ENCODE results near the gene RAD52. TPM values are rescaled to one million over a fixed set of nuclear protein-coding genes. Genes with fewer than 3 reads are reported as not detected.

Gene RAD52
- polyA plus RNA-seq, 1 donor from 2014 or later, result 25.5 TPM

DNA sequence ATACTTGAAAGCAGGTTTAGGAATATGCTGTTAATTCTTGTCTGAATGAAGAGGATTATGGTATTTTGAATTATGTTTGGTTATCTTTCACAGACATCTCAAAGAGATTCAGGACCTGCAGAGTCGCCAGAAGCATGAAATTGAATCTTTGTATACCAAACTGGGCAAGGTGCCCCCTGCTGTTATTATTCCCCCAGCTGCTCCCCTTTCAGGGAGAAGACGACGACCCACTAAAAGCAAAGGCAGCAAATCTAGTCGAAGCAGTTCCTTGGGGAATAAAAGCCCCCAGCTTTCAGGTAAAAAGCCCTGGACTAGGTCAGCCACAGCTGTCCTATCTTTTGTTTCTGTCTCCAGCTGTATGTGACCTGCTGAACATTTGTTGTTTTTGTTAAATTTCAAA, 52.1 kb downstream of the RAD52 start:
- Histone ChIP-seq H3K9me3 (ENCODE audit: low read length) (no peaks in the 10 kb centered on the region), H2AFZ (ENCODE audit: low read depth, low read length) (no peak overlapping the region), H3K4me2 (ENCODE audit: low read length) (no peak overlapping the region), H3K79me2 (replicated peaks; ENCODE audit: insufficient read depth, low read length) (no peaks in the 10 kb centered on the region), H3K36me3 (ENCODE audit: insufficient read depth, low read length) (peaks cover 7% of the 10 kb centered on the region), H3K27ac (ENCODE audit: low read length) (no peak overlapping the region), H3K4me3 (ENCODE audit: low read length) (no peak overlapping the region), H3F3A (ENCODE audit: insufficient read depth, low read length, poor library complexity, severe bottlenecking) (no peaks in the 10 kb centered on the region), H3K9ac (ENCODE audit: low read length) (no peak overlapping the region), H4K20me1 (ENCODE audit: insufficient read depth) (no peaks in the 10 kb centered on the region), H3K27me3 (ENCODE audit: insufficient read depth, low read depth, low read length) (no peaks in the 10 kb centered on the region), H3K9me2 (ENCODE audit: insufficient read depth, low read length) (no peaks in the 10 kb centered on the region)
- TF ChIP-seq MXI1 (conservative IDR thresholded peaks at IDR 0.05; ENCODE audit: poor library complexity, severe bottlenecking) (no peak), RAD21 (conservative IDR thresholded peaks at IDR 0.05) (no peak), TAF1 (IDR thresholded peaks at IDR 0.05; ENCODE audit: low read depth) (no peak), SMC3 (conservative IDR thresholded peaks at IDR 0.05; ENCODE audit: poor library complexity) (no peak), CTCF (IDR thresholded peaks at IDR 0.05; ENCODE audit: poor library complexity, severe bottlenecking) (no peak), EZH2 (IDR thresholded peaks at IDR 0.05; ENCODE audit: borderline replicate concordance, insufficient read depth, low read length, poor library complexity, severe bottlenecking) (no peak), REST (IDR thresholded peaks at IDR 0.05; ENCODE audit: borderline replicate concordance) (no peak), POLR2AphosphoS5 (IDR thresholded peaks at IDR 0.05) (no peak), EP300 (conservative IDR thresholded peaks at IDR 0.05; ENCODE audit: poor library complexity, severe bottlenecking) (no peak)

DNA sequence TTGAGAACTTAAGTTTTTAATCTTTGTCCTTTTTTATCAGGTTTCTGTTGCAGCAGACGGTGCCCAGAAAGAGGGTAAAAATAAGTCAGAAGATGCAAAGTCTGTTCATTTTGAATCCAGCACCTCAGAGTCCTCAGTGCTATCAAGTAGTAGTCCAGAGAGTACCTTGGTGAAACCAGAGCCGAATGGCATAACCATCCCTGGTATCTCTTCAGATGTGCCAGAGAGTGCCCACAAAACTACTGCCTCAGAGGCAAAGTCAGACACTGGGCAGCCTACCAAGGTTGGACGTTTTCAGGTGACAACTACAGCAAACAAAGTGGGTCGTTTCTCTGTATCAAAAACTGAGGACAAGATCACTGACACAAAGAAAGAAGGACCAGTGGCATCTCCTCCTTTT, 53.5 kb downstream of the RAD52 start:
- H3K9me2 ChIP-seq (ENCODE audit: insufficient read depth, low read length), result no peaks in the 10 kb centered on the region
- H3F3A ChIP-seq (ENCODE audit: insufficient read depth, low read length, poor library complexity, severe bottlenecking), result no peaks in the 10 kb centered on the region
- H3K79me2 ChIP-seq (replicated peaks; ENCODE audit: insufficient read depth, low read length), result no peaks in the 10 kb centered on the region
- H3K36me3 ChIP-seq (ENCODE audit: insufficient read depth, low read length), result peaks cover 7% of the 10 kb centered on the region
- H4K20me1 ChIP-seq (ENCODE audit: insufficient read depth), result no peaks in the 10 kb centered on the region
- no peak overlapping the region for H2AFZ ChIP-seq (ENCODE audit: low read depth, low read length)
- H3K9me3 ChIP-seq (ENCODE audit: low read length), result no peaks in the 10 kb centered on the region
- H3K4me2 ChIP-seq (ENCODE audit: low read length), result no peak overlapping the region
- no peak overlapping the region for H3K4me3 ChIP-seq (ENCODE audit: low read length)
- no peaks in the 10 kb centered on the region for H3K27me3 ChIP-seq (ENCODE audit: insufficient read depth, low read depth, low read length)
- no peak overlapping the region for H3K27ac ChIP-seq (ENCODE audit: low read length)
- TF ChIP-seq CTCF (IDR thresholded peaks at IDR 0.05; ENCODE audit: poor library complexity, severe bottlenecking), result no peak
- no peak for TF ChIP-seq REST (IDR thresholded peaks at IDR 0.05; ENCODE audit: borderline replicate concordance)
- no peak overlapping the region for H3K9ac ChIP-seq (ENCODE audit: low read length)

All from neural cell (in vitro differentiated cells).